Measurements from ENCODE around the gene CFAP251.

CFAP251 gene

GRCh38 chr12:122026706-122027333 lies 108.4 kb downstream of the CFAP251 start:
- H3K9me3 ChIP-seq (ENCODE audit: control insufficient read depth, insufficient read depth, low read depth, low read length) = no peaks in the 10 kb centered on the region
- no peaks in the 10 kb centered on the region; a peak in 1 of 3 replicates for H3K36me3 ChIP-seq (ENCODE audit: control insufficient read depth in 2 of 2, insufficient read depth in 1 of 2, low read length in 2 of 2)
- CTCF ChIA-PET = interaction anchor here (0.6 to 2.2 kb wide), 4 partner anchors 12 to 358 kb away, joined by 3 to 5 read pairs (median 5); partner anchors contain the start of gene MORN3
- peaks cover 4% of the 10 kb centered on the region for H3K4me1 ChIP-seq (ENCODE audit: control insufficient read depth, insufficient read depth, low read length)
- TF ChIP-seq ZNF362 (tag by site-specific recombination; IDR thresholded peaks at IDR 0.05) (no peak), SCRT2 (tag by site-specific recombination; IDR thresholded peaks at IDR 0.05) (peak; percentile 59), SCRT1 (tag by site-specific recombination; IDR thresholded peaks at IDR 0.05; ENCODE audit: borderline replicate concordance) (peak; percentile 51; the same call in 1 of the 2 replicates), ZXDB (tag by site-specific recombination; IDR thresholded peaks at IDR 0.05) (no peak), ZFP3 (tag by site-specific recombination; IDR thresholded peaks at IDR 0.05; ENCODE audit: low read depth) (peak; percentile 91), ZNF184 (tag by site-specific recombination; IDR thresholded peaks at IDR 0.05) (no peak), ZNF311 (tag by site-specific recombination; IDR thresholded peaks at IDR 0.05; ENCODE audit: borderline replicate concordance) (no peak)
- H3K27ac ChIP-seq (ENCODE audit: extremely low read depth, low read depth, low read length) = no peak overlapping the region
- no peak overlapping the region for H3K4me3 ChIP-seq (ENCODE audit: low read depth, low read length)
- POLR2A ChIA-PET = no interaction called here

GRCh38 chr12:122028165-122028904 lies 109.9 kb downstream of the CFAP251 start:
- Histone ChIP-seq H3K9me3 (ENCODE audit: control insufficient read depth, insufficient read depth, low read depth, low read length) (no peaks in the 10 kb centered on the region), H3K4me1 (ENCODE audit: control insufficient read depth, insufficient read depth, low read length) (peaks cover 4% of the 10 kb centered on the region), H3K36me3 (ENCODE audit: control insufficient read depth in 2 of 2, insufficient read depth in 1 of 2, low read length in 2 of 2) (peaks cover under 1 to 5% of the 10 kb centered on the region in 2 experiments; a peak in 2 of 3 replicates), H3K27ac (ENCODE audit: extremely low read depth, low read depth, low read length) (no peak overlapping the region), H3K4me3 (ENCODE audit: low read depth, low read length) (no peak overlapping the region)
- POLR2A ChIA-PET = interaction anchor here (0.7 kb wide), 2 partner anchors 16 to 522 kb away, joined by 4 read pairs; no protein-coding TSS in a partner anchor
- CTCF ChIA-PET = interaction anchor here (0.6 to 2.2 kb wide), 6 partner anchors 11 to 112 kb away, joined by 3 to 5 read pairs (median 4); no protein-coding TSS in a partner anchor
- TF ChIP-seq KLF1 (tag by site-specific recombination; IDR thresholded peaks at IDR 0.05) = no peak
- TF ChIP-seq ZNF37A (tag by site-specific recombination; IDR thresholded peaks at IDR 0.05) = no peak
- no peak for TF ChIP-seq ZSCAN5A (tag by site-specific recombination; IDR thresholded peaks at IDR 0.05)
- no peak for TF ChIP-seq ZNF214 (tag by site-specific recombination; IDR thresholded peaks at IDR 0.05; ENCODE audit: borderline replicate concordance)
- peak; percentile 42 for TF ChIP-seq ZBTB44 (tag by site-specific recombination; IDR thresholded peaks at IDR 0.05)
- TF ChIP-seq ELK4 (IDR thresholded peaks at IDR 0.05; ENCODE audit: borderline replicate concordance, low read depth, low read length) = no peak
- TF ChIP-seq SP2 (tag by site-specific recombination; IDR thresholded peaks at IDR 0.05) = 0 out of 2 replicates have a peak, but pooled peaks have one; percentile 8
- TF ChIP-seq ZNF223 (tag by site-specific recombination; IDR thresholded peaks at IDR 0.05) = no peak
- no peak for TF ChIP-seq ZNF140 (tag by site-specific recombination; IDR thresholded peaks at IDR 0.05)
